Activated CD8-positive, alpha-beta T cell treated with anti-CD3 and anti-CD28 coated beads for 36 hours (primary cell): Measurements from ENCODE around the gene BEST2. TPM values are rescaled to one million over a fixed set of nuclear protein-coding genes. Genes with fewer than 3 reads are reported as not detected.

Source experiments
- ATAC-seq: fragments of 200-7000 bp; cut with Tn5 transposase; one replicate; pipeline ENCODE4 v1.10.0; 2021; ENCODE audit warnings: mild to moderate bottlenecking, moderate library complexity
- CTCF ChIA-PET: fragments of 350-600 bp; sonication (Branson Sonifier 250); formaldehyde crosslinking; loops from one replicate; lab custom pipeline; 2021; ENCODE audit warnings: antibody characterized with exemption; lab: Charles Lee
- POLR2A ChIA-PET: fragments of 350-600 bp; sonication (Branson Sonifier 250); formaldehyde crosslinking; loops from one replicate; lab custom pipeline; 2021; ENCODE audit warnings: antibody characterized with exemption; lab: Charles Lee
- DNase-seq: peaks from one replicate; pipeline ENCODE4 v3.0.0-alpha.2; 2020
- H3K27ac Mint-ChIP-seq: one replicate; pipeline ENCODE4 v1.8.0; 2021; ENCODE audit warnings: mild to moderate bottlenecking, mixed read lengths
- H3K27me3 Mint-ChIP-seq: one replicate; pipeline ENCODE4 v1.8.0; 2021; ENCODE audit warnings: mixed read lengths
- H3K36me3 Mint-ChIP-seq: one replicate; pipeline ENCODE4 v1.8.0; 2021; ENCODE audit warnings: low read depth, mixed read lengths
- H3K4me1 Mint-ChIP-seq: one replicate; pipeline ENCODE4 v1.8.0; 2021; ENCODE audit warnings: low read depth, mixed read lengths
- H3K4me3 Mint-ChIP-seq: one replicate; pipeline ENCODE4 v1.8.0; 2021; ENCODE audit warnings: mild to moderate bottlenecking, moderate library complexity, mixed read lengths
- H3K9me3 Mint-ChIP-seq: one replicate; pipeline ENCODE4 v1.8.0; 2021; ENCODE audit warnings: mixed read lengths
- CTCF ChIP-seq: fragments of 200-600 bp; IDR thresholded peaks from one replicate; pipeline ENCODE4 v1.8.0; 2022; ENCODE audit warnings: antibody characterized with exemption, mild to moderate bottlenecking
- intact Hi-C: fragments of 100-400 bp; cut with micrococcal nuclease; formaldehyde crosslinking; loops from one replicate; pipeline ENCODE4 v1.10.0; 2022
- total RNA-seq, 2 experiments: library from RNA; stranded (reverse); gene quantifications; one replicate each; pipeline ENCODE4 v1.2.3, GENCODE V29; 2021

BEST2 gene
- total RNA-seq, 2 experiments from 2014 or later, result not detected

DNA sequence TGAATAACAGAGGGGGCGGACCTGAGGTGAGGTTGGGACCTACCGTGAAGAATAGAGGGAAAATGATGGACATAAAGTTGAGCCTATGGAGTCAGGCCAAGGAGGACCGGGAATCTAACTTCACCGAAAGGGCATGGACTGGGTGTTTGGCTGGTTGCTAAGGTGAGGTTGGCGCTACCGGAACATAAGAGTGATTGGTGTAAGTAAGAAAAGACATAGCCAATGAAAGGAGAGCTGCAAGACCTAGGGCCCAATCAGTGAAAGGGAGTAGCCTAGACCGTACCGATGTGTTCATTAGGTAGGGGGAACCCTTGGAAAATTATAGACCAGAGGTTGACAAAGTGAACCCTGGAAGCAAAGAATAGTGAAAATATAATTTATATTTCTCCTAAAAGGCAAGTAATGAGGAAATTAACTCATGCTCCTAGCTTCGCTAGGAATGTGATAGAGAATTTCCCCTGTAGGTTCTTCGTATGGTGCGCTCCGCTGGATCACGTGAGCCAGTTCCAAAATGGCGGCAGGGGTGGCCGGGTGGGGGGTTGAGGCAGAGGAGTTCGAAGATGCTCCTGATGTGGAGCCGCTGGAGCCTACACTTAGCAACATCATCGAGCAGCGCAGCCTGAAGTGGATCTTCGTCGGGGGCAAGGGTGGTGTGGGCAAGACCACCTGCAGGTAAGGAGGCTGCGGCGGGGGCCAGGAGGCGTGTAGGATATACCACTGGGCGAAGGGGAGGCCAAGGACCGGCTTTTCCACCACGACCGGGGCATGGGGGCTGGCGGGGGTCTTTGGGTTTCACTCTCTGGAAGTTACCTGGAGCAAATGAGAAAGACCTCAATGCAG lies 14.4 kb upstream of the BEST2 start, which contains the start of gene GET3:
Gene GET3, plus strand, starts transcription at position 503 of the 840 bp plus-strand sequence. Its CDS starts 9 bp downstream, at position 512.
- no peaks in the 10 kb centered on the region for H3K27me3 Mint-ChIP-seq
- peak; percentile 89 for DNase-seq
- ChIA-PET CTCF (interaction anchor here (0.6 to 6.4 kb wide), 5 partner anchors 21 to 111 kb away, joined by 3 to 47 read pairs (median 7); no protein-coding TSS in a partner anchor), POLR2A (interaction anchor here (0.6 to 8.9 kb wide), 16 partner anchors 9 to 145 kb away, joined by 3 to 160 read pairs (median 4); partner anchors contain the start of genes BEST2, DHPS, FBXW9 and JUNB)
- intact Hi-C loops, result loop anchor here (2.0 kb wide), 1 partner anchor 14 kb away; the partner anchor contains the start of gene TNPO2
- H3K4me3 Mint-ChIP-seq, result peak within 1 kb of the TSS; percentile 99
- H3K4me1 Mint-ChIP-seq, result peaks cover 35% of the 10 kb centered on the region
- TF ChIP-seq CTCF, result no peak
- peaks cover 34% of the 10 kb centered on the region for H3K36me3 Mint-ChIP-seq
- H3K9me3 Mint-ChIP-seq, result no peaks in the 10 kb centered on the region
- peak; percentile 84 for ATAC-seq
- H3K27ac Mint-ChIP-seq, result peak within 1 kb of the TSS; percentile 98

DNA sequence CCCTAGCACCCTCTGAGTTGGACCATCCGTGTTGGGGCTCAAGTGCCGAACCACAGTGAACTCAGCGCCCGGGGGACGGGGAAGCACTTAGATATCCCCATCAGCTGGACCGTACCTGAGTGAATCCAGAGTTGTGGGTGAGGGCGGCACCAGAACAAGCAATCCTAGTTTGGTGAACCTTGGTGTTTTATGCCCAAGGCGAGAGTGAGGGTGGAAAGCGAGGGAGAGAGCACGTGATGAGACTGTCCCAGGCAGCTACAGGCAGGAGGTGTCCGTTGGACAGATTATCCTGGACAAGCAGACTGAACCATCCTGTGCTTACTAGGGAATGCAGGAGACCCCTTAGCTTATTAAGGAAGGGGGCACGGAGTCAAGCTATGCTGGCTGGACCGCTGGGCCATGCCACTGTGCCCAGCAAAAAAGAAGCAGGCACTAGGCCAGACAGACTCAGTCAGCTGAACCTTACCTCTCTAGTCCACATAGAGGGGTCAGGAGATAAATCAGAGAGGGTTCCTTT lies 13.7 kb upstream of the BEST2 start:
- peak overlapping the region; percentile 98 for H3K27ac Mint-ChIP-seq
- H3K27me3 Mint-ChIP-seq, result no peaks in the 10 kb centered on the region
- H3K4me1 Mint-ChIP-seq, result peaks cover 31% of the 10 kb centered on the region
- H3K9me3 Mint-ChIP-seq, result no peaks in the 10 kb centered on the region
- H3K36me3 Mint-ChIP-seq, result peaks cover 32% of the 10 kb centered on the region
- no peak for TF ChIP-seq CTCF
- ChIA-PET POLR2A (interaction anchor here (0.6 to 8.9 kb wide), 12 partner anchors 9 to 132 kb away, joined by 3 to 160 read pairs (median 4); partner anchors contain the start of genes BEST2, FBXW9, RTBDN and THSD8), CTCF (interaction anchor here (0.8 to 6.4 kb wide), 5 partner anchors 15 to 59 kb away, joined by 4 to 47 read pairs (median 7); no protein-coding TSS in a partner anchor)
- DNase-seq (no peak), ATAC-seq (no peak)
- intact Hi-C loops, result loop anchor here (2.0 kb wide), 1 partner anchor 15 kb away; the partner anchor contains the start of gene TNPO2
- peak overlapping the region; percentile 99 for H3K4me3 Mint-ChIP-seq

DNA sequence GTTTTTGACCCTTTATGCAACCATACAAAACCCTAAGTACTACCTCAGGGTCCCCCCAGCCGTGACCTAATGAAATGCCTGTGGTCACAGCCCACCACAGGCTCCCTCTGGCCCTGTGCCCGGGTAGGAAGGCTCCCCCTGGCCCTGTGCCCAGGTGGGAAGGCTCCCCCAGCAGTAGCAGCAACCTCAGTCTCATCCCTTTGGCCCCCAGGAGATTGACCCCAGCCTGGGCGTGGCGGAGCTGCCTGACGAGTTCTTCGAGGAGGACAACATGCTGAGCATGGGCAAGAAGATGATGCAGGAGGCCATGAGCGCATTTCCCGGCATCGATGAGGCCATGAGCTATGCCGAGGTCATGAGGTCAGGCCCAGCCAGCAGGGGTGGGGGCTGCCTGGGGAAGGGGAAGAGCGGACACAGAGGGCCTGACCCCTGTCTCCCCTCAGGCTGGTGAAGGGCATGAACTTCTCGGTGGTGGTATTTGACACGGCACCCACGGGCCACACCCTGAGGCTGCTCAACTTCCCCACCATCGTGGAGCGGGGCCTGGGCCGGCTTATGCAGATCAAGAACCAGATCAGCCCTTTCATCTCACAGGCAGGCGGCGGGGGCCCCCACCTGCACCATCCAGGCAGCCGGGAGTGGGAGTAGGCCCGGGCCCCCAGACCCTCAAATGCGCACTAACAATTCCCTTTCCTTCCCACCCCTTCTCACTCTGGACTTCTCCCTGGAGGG lies 6.3 kb upstream of the BEST2 start:
- POLR2A ChIA-PET, result interaction anchor here (1.1 to 2.6 kb wide), 2 partner anchors 12 to 17 kb away, joined by 3 to 7 read pairs; no protein-coding TSS in a partner anchor
- Mint-ChIP-seq H3K27ac (no peak overlapping the region), H3K9me3 (peaks cover 8% of the 10 kb centered on the region), H3K27me3 (peaks cover 4% of the 10 kb centered on the region), H3K4me3 (no peak overlapping the region), H3K4me1 (no peaks in the 10 kb centered on the region), H3K36me3 (peaks cover 36% of the 10 kb centered on the region)
- CTCF ChIA-PET, result interaction anchor here (1.3 to 4.3 kb wide), 4 partner anchors 12 to 103 kb away, joined by 3 to 30 read pairs (median 6); no protein-coding TSS in a partner anchor
- DNase-seq (no peak), ATAC-seq (no peak)
- TF ChIP-seq CTCF, result no peak
- intact Hi-C loops, result no loop called here

DNA sequence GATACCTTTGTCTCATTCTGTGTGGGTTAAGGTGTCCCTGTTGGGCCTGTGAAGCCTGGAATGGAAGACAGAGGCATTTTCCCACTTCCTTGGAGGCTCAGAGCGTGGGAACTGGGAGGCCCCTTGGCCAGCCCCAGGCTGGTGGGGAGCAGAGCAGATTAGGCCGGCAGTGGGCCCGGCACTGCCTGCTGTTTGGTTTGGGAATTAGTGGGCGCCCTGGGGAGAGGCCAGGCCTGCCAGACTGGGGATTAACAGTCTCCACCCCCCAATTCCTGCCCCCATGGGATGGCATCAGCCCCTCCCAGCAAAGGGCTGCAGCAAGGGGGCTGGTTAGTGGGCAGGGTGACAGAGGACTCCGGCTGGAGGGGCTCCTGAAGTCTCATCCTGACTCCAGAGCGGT lies 3.1 kb upstream of the BEST2 start:
- peaks cover 26% of the 10 kb centered on the region for H3K36me3 Mint-ChIP-seq
- no peak for TF ChIP-seq CTCF
- H3K27me3 Mint-ChIP-seq, result peaks cover 22% of the 10 kb centered on the region
- no peak overlapping the region for H3K4me3 Mint-ChIP-seq
- ChIA-PET CTCF (interaction anchor here (1.0 to 2.5 kb wide), 2 partner anchors 9 to 12 kb away, joined by 3 to 12 read pairs; no protein-coding TSS in a partner anchor), POLR2A (no interaction called here)
- ATAC-seq (no peak), DNase-seq (no peak)
- H3K4me1 Mint-ChIP-seq, result no peaks in the 10 kb centered on the region
- H3K9me3 Mint-ChIP-seq, result peaks cover 8% of the 10 kb centered on the region
- intact Hi-C loops, result no loop called here
- no peak overlapping the region for H3K27ac Mint-ChIP-seq
